ENCODE data around the gene TMEM207.

DNA sequence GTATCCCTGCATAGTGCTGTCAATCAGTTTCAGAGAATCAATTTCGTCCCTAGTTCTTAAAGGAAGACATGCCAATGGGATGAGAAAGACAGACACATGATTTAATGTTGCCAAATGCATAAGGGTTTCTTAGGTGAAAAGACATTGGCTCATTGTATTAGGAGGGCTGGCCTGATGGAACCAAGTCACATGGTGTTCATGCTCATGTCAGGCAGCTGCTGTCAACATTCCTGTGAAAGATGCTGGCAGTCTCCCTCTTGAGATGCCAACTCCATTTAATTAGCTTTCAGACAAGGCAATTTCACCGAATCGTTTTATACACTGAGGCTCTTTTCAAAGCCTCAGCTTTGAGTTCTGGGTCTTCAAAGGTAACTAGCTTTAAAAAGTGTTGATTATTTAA is 48.1 kb upstream of the TMEM207 start:
- TF ChIP-seq POLR2A (IDR thresholded peaks at IDR 0.05; ENCODE audit: low read length) (no peak), GATA1 (IDR thresholded peaks at IDR 0.05; ENCODE audit: low read depth, low read length) (no peak)

All from erythroblast (primary cell).